ENCODE data around the gene ELOB.

- TF ChIP-seq CTCF (IDR thresholded peaks at IDR 0.05), result peak; percentile 34
- no peak for TF ChIP-seq ZFX (IDR thresholded peaks at IDR 0.05; ENCODE audit: borderline replicate concordance)
Measured at GRCh38 chr16:2817340-2818271, 40.5 kb upstream of the ELOB start.

Data from 22Rv1 (cell line).